ENCODE results near the gene CLDN3. TPM values are rescaled to one million over a fixed set of nuclear protein-coding genes. Genes with fewer than 3 reads are reported as not detected.

CLDN3 gene
- total RNA-seq, result not detected

- H3K27ac ChIP-seq, result no peak within 1 kb of the TSS
- H3K4me3 ChIP-seq, result peak within 1 kb of the TSS; percentile 10 to 30
- no peaks in the 10 kb centered on the region for H3K36me3 ChIP-seq
- intact Hi-C loops (cut with DNase I), result no loop called here
- peaks cover 20% of the 10 kb centered on the region for H3K4me1 ChIP-seq
- no peak for DNase-seq (ENCODE audit: extremely low spot score in 2 of 2)
- TF ChIP-seq POLR2AphosphoS5 (IDR thresholded peaks at IDR 0.05; ENCODE audit: insufficient read depth in 1 of 2, low read depth in 1 of 2) (no peak), CTCF (IDR thresholded peaks at IDR 0.05) (no peak), POLR2A (IDR thresholded peaks at IDR 0.05) (no peak)
- H3K27me3 ChIP-seq, result peaks cover 4% of the 10 kb centered on the region
- no peaks in the 10 kb centered on the region for H3K9me3 ChIP-seq
Measured at GRCh38 chr7:73770002-73770859, at the start of gene CLDN3. Gene CLDN3, minus strand, starts transcription at chr7:73770270. Its CDS starts 221 bp downstream, at chr7:73770049.

- DNase-seq (ENCODE audit: extremely low spot score in 2 of 2), result no peak
- TF ChIP-seq POLR2AphosphoS5 (IDR thresholded peaks at IDR 0.05; ENCODE audit: insufficient read depth in 1 of 2, low read depth in 1 of 2), result no peak
- no peak for TF ChIP-seq POLR2A (IDR thresholded peaks at IDR 0.05)
- TF ChIP-seq CTCF (IDR thresholded peaks at IDR 0.05), result no peak
- Histone ChIP-seq H3K27me3 (no peaks in the 10 kb centered on the region), H3K4me1 (peaks cover under 1% of the 10 kb centered on the region), H3K4me3 (no peak overlapping the region), H3K9me3 (no peaks in the 10 kb centered on the region), H3K27ac (no peak overlapping the region), H3K36me3 (no peaks in the 10 kb centered on the region)
- intact Hi-C loops (cut with DNase I), result no loop called here
Measured at GRCh38 chr7:73817121-73817520, 47.1 kb upstream of the CLDN3 start.

GRCh38 chr7:73815436-73815835, 45.4 kb upstream of the CLDN3 start:
- Histone ChIP-seq H3K9me3 (no peaks in the 10 kb centered on the region), H3K27me3 (no peaks in the 10 kb centered on the region), H3K4me1 (no peaks in the 10 kb centered on the region), H3K4me3 (no peak overlapping the region), H3K36me3 (no peaks in the 10 kb centered on the region), H3K27ac (no peak overlapping the region)
- intact Hi-C loops (cut with DNase I), result no loop called here
- no peak for DNase-seq (ENCODE audit: extremely low spot score in 2 of 2)
- TF ChIP-seq POLR2A (IDR thresholded peaks at IDR 0.05), result no peak
- TF ChIP-seq POLR2AphosphoS5 (IDR thresholded peaks at IDR 0.05; ENCODE audit: insufficient read depth in 1 of 2, low read depth in 1 of 2), result no peak
- no peak for TF ChIP-seq CTCF (IDR thresholded peaks at IDR 0.05)

- no peak for DNase-seq (ENCODE audit: extremely low spot score in 2 of 2)
- intact Hi-C loops (cut with DNase I), result no loop called here
- no peaks in the 10 kb centered on the region for H3K27me3 ChIP-seq
- no peaks in the 10 kb centered on the region for H3K9me3 ChIP-seq
- no peaks in the 10 kb centered on the region for H3K4me1 ChIP-seq
- TF ChIP-seq POLR2AphosphoS5 (IDR thresholded peaks at IDR 0.05; ENCODE audit: insufficient read depth in 1 of 2, low read depth in 1 of 2), result no peak
- no peak for TF ChIP-seq POLR2A (IDR thresholded peaks at IDR 0.05)
- no peak for TF ChIP-seq CTCF (IDR thresholded peaks at IDR 0.05)
- H3K4me3 ChIP-seq, result no peak overlapping the region
- no peak overlapping the region for H3K27ac ChIP-seq
- no peaks in the 10 kb centered on the region for H3K36me3 ChIP-seq
Measured at GRCh38 chr7:73812996-73813395, 42.9 kb upstream of the CLDN3 start.

GRCh38 chr7:73811760-73812168, 41.7 kb upstream of the CLDN3 start:
- Histone ChIP-seq H3K36me3 (no peaks in the 10 kb centered on the region), H3K4me3 (no peak overlapping the region), H3K27ac (no peak overlapping the region), H3K27me3 (no peaks in the 10 kb centered on the region), H3K4me1 (no peaks in the 10 kb centered on the region), H3K9me3 (no peaks in the 10 kb centered on the region)
- peak in 1 of 2 donors; percentile 81 for DNase-seq (ENCODE audit: extremely low spot score in 2 of 2)
- TF ChIP-seq POLR2AphosphoS5 (IDR thresholded peaks at IDR 0.05; ENCODE audit: insufficient read depth in 1 of 2, low read depth in 1 of 2) (no peak), CTCF (IDR thresholded peaks at IDR 0.05) (peak; percentile 22 to 72 (median 45))
- intact Hi-C loops (cut with DNase I), result no loop called here

All from vagina (tissue), 2 donors.